Stomach (tissue), 9 donors: ENCODE data around the gene ZNF672. TPM values are rescaled to one million over a fixed set of nuclear protein-coding genes. Genes with fewer than 3 reads are reported as not detected.
A peak's percentile ranks its signal among the peaks of the same experiment; 100 is the strongest.
"Not testable (repeated sequence)": the region's sequence is repeated elsewhere in the genome, so short reads cannot be mapped to it uniquely, and the experiment has no call there.

Experiments used
- DNase-seq, 2 donors: peaks; one replicate each; pipeline versions ENCODE4 v3.0.0 to v3.0.0-alpha.2; 2013 to 2019
- H3K27ac ChIP-seq, 5 donors: fragments of 200-600 bp in 4 of 5; sonication (generic) in 4 of 5; one replicate each; pipeline ENCODE4 v1.5.1; 2013 to 2019; ENCODE audit warnings: mild to moderate bottlenecking in 1 of 5, moderate library complexity in 1 of 5
- H3K27me3 ChIP-seq, 3 donors: fragments of 200-600 bp; sonication (generic); one replicate each; pipeline ENCODE4 v1.5.1; 2017 to 2019; ENCODE audit warnings: mixed run types in 1 of 3
- H3K36me3 ChIP-seq, 4 donors: fragments of 200-600 bp; sonication (generic); 1 replicate in 3 of 4; 2 replicates in 1 of 4; pipeline ENCODE4 v1.5.1; 2016 to 2019
- H3K4me1 ChIP-seq, 4 donors: fragments of 200-600 bp; sonication (generic); one replicate each; pipeline ENCODE4 v1.5.1; 2016 to 2019
- H3K4me3 ChIP-seq, 4 donors: fragments of 200-600 bp; sonication (generic) in 3 of 4; one replicate each; pipeline ENCODE4 v1.5.1; 2016 to 2019; ENCODE audit warnings: mild to moderate bottlenecking in 1 of 4
- H3K9me3 ChIP-seq, 4 donors: fragments of 200-600 bp; sonication (generic); one replicate each; pipeline ENCODE4 v1.5.1; 2016 to 2019
- CTCF ChIP-seq, 7 experiments: fragments of 450-650 bp in 4 of 7; fragments of 200-600 bp in 3 of 7; sonication (generic) in 3 of 7; IDR thresholded peaks; one replicate each; pipeline ENCODE4 v1.5.1; 2016 to 2019; ENCODE audit warnings: antibody characterized with exemption in 7 of 7, control low read depth in 2 of 7, mild to moderate bottlenecking in 1 of 7
- EP300 ChIP-seq: sonication (generic); formaldehyde crosslinking; IDR thresholded peaks from one replicate; pipeline ENCODE4 v1.6.1; 2017; ENCODE audit warnings: antibody characterized with exemption
- POLR2A ChIP-seq, 4 donors: fragments of 450-650 bp; IDR thresholded peaks; one replicate each; pipeline ENCODE4 v1.6.1; 2016; ENCODE audit warnings: antibody characterized with exemption in 4 of 4, control low read depth in 2 of 4, mild to moderate bottlenecking in 1 of 4, moderate library complexity in 1 of 4
- POLR2AphosphoS5 ChIP-seq, 3 donors: sonication (generic); formaldehyde crosslinking; IDR thresholded peaks; one replicate each; pipeline ENCODE4 v1.6.1; 2016; ENCODE audit warnings: antibody characterized with exemption in 3 of 3
- WGBS, 5 donors: extraction: QIAGEN DNeasy Blood & Tissue Kit in 3 of 5; methylation state at CpG; one replicate each; pipeline versions ENCODE4 v1.1.5 to v1.1.7; 2013 to 2018; 5-methylcytosine and 5-hydroxymethylcytosine counted together
- intact Hi-C: fragments of 100-400 bp; cut with DNase I; formaldehyde crosslinking; loops from one replicate; pipeline ENCODE4 v1.15.1; 2023; ENCODE audit warnings: low total_unique reads
- polyA plus RNA-seq, 3 donors: library from polyadenylated mRNA; stranded (reverse); fragments of 200-250 nt; gene quantifications; one replicate each; pipeline ENCODE4 v1.2.3, GENCODE V29; 2013
- total RNA-seq, 5 donors: library from RNA; depleted of rRNA; stranded (reverse); fragments of >200 nt; gene quantifications; one replicate each; pipeline versions ENCODE4 v1.1.0 to v1.2.3, GENCODE V29; 2014 to 2016
- donor health status: healthy with polysubstance abuse.
- donor health status: Bipolar disorder and iron deficiency.
- donor health status: healthy.

Gene ZNF672
- total and polyA plus RNA-seq, 8 donors, result 13.0 to 142 (median 29.0) TPM

- Histone ChIP-seq H3K4me3 (peak overlapping the region; percentile 76 to 91 (median 90)), H3K4me1 (peaks cover 49 to 60% (median 56%) of the 10 kb centered on the region in 4 donors), H3K27ac (peak overlapping the region; percentile 96 to 99 (median 96)), H3K9me3 (no peaks in the 10 kb centered on the region), H3K27me3 (no peaks in the 10 kb centered on the region), H3K36me3 (peaks cover 6 to 33% (median 24%) of the 10 kb centered on the region in 4 donors)
- no peak for DNase-seq
- 0 to 1% (median 1%) methylated on average over 18 of the region's 18 CpGs for WGBS, 5 donors
- intact Hi-C loops, result no loop called here
- TF ChIP-seq EP300, result no peak
- no peak for TF ChIP-seq POLR2AphosphoS5 (IDR thresholded peaks at IDR 0.05)
- TF ChIP-seq POLR2A (IDR thresholded peaks at IDR 0.05), result no peak
- TF ChIP-seq CTCF (IDR thresholded peaks at IDR 0.05), result no peak
These were observed 12.5 kb upstream of the ZNF672 start for GRCh38 chr1:248825573-248825908.

GRCh38 chr1:248825909-248826760 lies 11.9 kb upstream of the ZNF672 start, which contains the start of gene SH3BP5L:
Gene SH3BP5L, minus strand, starts transcription at chr1:248825915. Its CDS starts 980 bp downstream, at chr1:248824935.
- intact Hi-C loops, result no loop called here
- Histone ChIP-seq H3K4me3 (peak within 1 kb of the TSS; percentile 76 to 91 (median 90)), H3K4me1 (peaks cover 43 to 54% (median 50%) of the 10 kb centered on the region in 4 donors), H3K36me3 (peaks cover under 1 to 27% (median 18%) of the 10 kb centered on the region in 4 donors), H3K27me3 (no peaks in the 10 kb centered on the region), H3K27ac (peak within 1 kb of the TSS; percentile 96 to 99 (median 96)), H3K9me3 (no peaks in the 10 kb centered on the region)
- peak; percentile 90 to 98 for DNase-seq
- peak in 5 of 7 experiments; percentile 42 to 71 (median 54) for TF ChIP-seq CTCF (IDR thresholded peaks at IDR 0.05)
- no peak for TF ChIP-seq POLR2A (IDR thresholded peaks at IDR 0.05)
- peak; percentile 28 to 90 (median 73) for TF ChIP-seq POLR2AphosphoS5 (IDR thresholded peaks at IDR 0.05)
- no peak for TF ChIP-seq EP300
- 0 to 1% (median 0%) methylated on average over 56 of the region's 56 CpGs for WGBS, 5 donors

- H3K27ac ChIP-seq, result no peak overlapping the region
- intact Hi-C loops, result no loop called here
- WGBS, 5 donors, result 57 to 72% (median 63%) methylated on average over 3 of the region's 3 CpGs
These were observed 9.2 kb upstream of the ZNF672 start for GRCh38 chr1:248828845-248829244.

GRCh38 chr1:248830718-248831017 lies 7.4 kb upstream of the ZNF672 start:
- H3K27ac ChIP-seq, H3K36me3 ChIP-seq, intact Hi-C loops, H3K4me3 ChIP-seq, H3K9me3 ChIP-seq, H3K27me3 ChIP-seq, DNase-seq: not testable (repeated sequence)
- peaks cover 5 to 12% (median 7%) of the 10 kb centered on the region in 4 donors for H3K4me1 ChIP-seq
- 33 to 58% (median 48%) methylated on average over 1 to 3 of the region's 3 CpGs for WGBS, 5 donors

More at GRCh38 chr1:248828845-248829244, 9.2 kb upstream of the ZNF672 start:
- Histone ChIP-seq H3K4me3 (no peak overlapping the region), H3K27me3 (no peaks in the 10 kb centered on the region), H3K4me1 (peaks cover 19 to 27% (median 23%) of the 10 kb centered on the region in 4 donors), H3K36me3 (peaks cover 0 to 8% (median 2%) of the 10 kb centered on the region in 4 donors), H3K9me3 (no peaks in the 10 kb centered on the region)
- TF ChIP-seq POLR2A (IDR thresholded peaks at IDR 0.05) (no peak), EP300 (no peak), CTCF (IDR thresholded peaks at IDR 0.05) (no peak), POLR2AphosphoS5 (IDR thresholded peaks at IDR 0.05) (no peak)
- no peak for DNase-seq

- intact Hi-C loops, result no loop called here
- Histone ChIP-seq H3K9me3 (no peaks in the 10 kb centered on the region), H3K4me3 (no peak overlapping the region), H3K36me3 (no peaks in the 10 kb centered on the region), H3K4me1 (peaks cover 3 to 8% (median 6%) of the 10 kb centered on the region in 4 donors), H3K27ac (no peak overlapping the region), H3K27me3 (peaks cover 0 to 5% (median 0%) of the 10 kb centered on the region in 3 donors)
- TF ChIP-seq POLR2AphosphoS5 (IDR thresholded peaks at IDR 0.05) (no peak), CTCF (IDR thresholded peaks at IDR 0.05) (no peak), EP300 (no peak), POLR2A (IDR thresholded peaks at IDR 0.05) (no peak)
- 89 to 97% (median 94%) methylated on average over 1 of the region's 1 CpG for WGBS, 5 donors
- DNase-seq, result no peak
These were observed 6.2 kb upstream of the ZNF672 start for GRCh38 chr1:248831842-248832241.
